ENCODE results near the gene SLIT1.

The SLIT1 gene

DNA sequence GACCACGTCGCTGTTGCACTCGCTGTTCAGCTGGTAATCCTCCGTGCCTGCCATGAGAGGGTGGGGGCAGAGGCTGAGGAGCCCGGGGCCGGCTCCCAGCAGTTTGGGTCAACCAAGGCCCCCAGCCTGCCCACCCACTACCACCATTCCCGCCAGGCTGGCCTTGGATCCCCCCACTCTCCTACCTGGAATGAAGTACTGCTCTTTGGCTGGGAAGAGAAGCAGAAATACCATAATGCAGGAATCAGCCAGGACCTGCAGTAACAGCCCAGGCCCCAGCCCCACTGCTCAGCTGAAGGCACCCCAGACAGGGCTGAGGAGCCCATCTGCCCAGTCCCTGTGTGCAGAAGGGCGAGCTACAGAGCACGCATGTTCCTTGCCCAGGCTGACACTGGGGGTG, 138.0 kb downstream of the SLIT1 start:
- in situ Hi-C loops (cut with HindIII; ENCODE audit: low sequenced_read_pairs), result no loop called here
- TF ChIP-seq, protein P1, sequence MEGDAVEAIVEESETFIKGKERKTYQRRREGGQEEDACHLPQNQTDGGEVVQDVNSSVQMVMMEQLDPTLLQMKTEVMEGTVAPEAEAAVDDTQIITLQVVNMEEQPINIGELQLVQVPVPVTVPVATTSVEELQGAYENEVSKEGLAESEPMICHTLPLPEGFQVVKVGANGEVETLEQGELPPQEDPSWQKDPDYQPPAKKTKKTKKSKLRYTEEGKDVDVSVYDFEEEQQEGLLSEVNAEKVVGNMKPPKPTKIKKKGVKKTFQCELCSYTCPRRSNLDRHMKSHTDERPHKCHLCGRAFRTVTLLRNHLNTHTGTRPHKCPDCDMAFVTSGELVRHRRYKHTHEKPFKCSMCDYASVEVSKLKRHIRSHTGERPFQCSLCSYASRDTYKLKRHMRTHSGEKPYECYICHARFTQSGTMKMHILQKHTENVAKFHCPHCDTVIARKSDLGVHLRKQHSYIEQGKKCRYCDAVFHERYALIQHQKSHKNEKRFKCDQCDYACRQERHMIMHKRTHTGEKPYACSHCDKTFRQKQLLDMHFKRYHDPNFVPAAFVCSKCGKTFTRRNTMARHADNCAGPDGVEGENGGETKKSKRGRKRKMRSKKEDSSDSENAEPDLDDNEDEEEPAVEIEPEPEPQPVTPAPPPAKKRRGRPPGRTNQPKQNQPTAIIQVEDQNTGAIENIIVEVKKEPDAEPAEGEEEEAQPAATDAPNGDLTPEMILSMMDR (IDR thresholded peaks at IDR 0.05; ENCODE audit: low read depth, low read length, missing control alignments), result no peak
- DNase-seq (ENCODE audit: low read depth), result no peak

DNA sequence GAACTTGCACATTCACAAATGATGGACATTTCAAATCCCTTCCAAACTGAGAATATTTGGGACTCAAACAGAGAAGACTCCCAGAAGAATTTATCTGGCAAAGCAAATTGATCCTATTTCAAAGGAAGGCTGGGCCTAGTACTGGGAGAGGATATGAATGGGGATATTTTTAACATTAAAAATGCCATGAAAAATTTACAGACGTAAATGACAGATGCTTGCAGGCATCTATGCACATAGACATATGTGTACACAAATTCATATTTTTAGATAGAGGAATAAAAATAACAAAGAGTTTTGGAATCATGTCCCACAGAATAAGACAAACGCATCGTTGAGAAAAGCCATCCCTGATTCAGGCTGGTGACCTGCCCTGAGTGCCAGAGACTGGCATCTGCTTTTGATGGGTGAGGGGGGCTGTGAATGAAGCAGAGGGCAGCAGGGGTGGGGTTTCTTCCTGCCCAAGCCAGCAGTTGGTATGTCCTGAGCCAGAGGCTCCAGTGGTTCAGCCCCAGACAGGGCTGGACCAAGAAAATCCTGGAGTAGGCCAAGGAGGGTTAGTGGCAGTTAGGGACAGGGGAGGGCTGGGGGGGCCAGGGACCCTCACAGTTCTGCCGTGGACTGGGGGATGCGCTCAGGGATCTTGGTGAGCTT, 138.5 kb downstream of the SLIT1 start:
- H3K4me3 ChIP-seq (ENCODE audit: low read depth, low read length), result no peak overlapping the region
- TF ChIP-seq, protein P1 (IDR thresholded peaks at IDR 0.05; ENCODE audit: low read depth, low read length, missing control alignments), result no peak
- DNase-seq (ENCODE audit: low read depth), result no peak
- in situ Hi-C loops (cut with HindIII; ENCODE audit: low sequenced_read_pairs), result no loop called here

More for the DNA sequence above, 138.0 kb downstream of the SLIT1 start:
- no peak overlapping the region for H3K4me3 ChIP-seq (ENCODE audit: low read depth, low read length)

GRCh38 chr10:97046456-97047082, 139.2 kb downstream of the SLIT1 start:
- DNase-seq (ENCODE audit: low read depth), result no peak
- no peak overlapping the region for H3K4me3 ChIP-seq (ENCODE audit: low read depth, low read length)
- TF ChIP-seq, protein P1 (IDR thresholded peaks at IDR 0.05; ENCODE audit: low read depth, low read length, missing control alignments), result no peak
- in situ Hi-C loops (cut with HindIII; ENCODE audit: low sequenced_read_pairs), result no loop called here

- TF ChIP-seq, protein P1 (IDR thresholded peaks at IDR 0.05; ENCODE audit: low read depth, low read length, missing control alignments), result no peak
- no peak for DNase-seq (ENCODE audit: low read depth)
- in situ Hi-C loops (cut with HindIII; ENCODE audit: low sequenced_read_pairs), result no loop called here
- H3K4me3 ChIP-seq (ENCODE audit: low read depth, low read length), result no peak overlapping the region
These were observed 142.2 kb downstream of the SLIT1 start for GRCh38 chr10:97043563-97043855.

GRCh38 chr10:97042716-97043562, 142.8 kb downstream of the SLIT1 start:
- TF ChIP-seq, protein P1 (IDR thresholded peaks at IDR 0.05; ENCODE audit: low read depth, low read length, missing control alignments), result no peak
- no peak overlapping the region for H3K4me3 ChIP-seq (ENCODE audit: low read depth, low read length)
- in situ Hi-C loops (cut with HindIII; ENCODE audit: low sequenced_read_pairs), result no loop called here
- DNase-seq (ENCODE audit: low read depth), result no peak

DNA sequence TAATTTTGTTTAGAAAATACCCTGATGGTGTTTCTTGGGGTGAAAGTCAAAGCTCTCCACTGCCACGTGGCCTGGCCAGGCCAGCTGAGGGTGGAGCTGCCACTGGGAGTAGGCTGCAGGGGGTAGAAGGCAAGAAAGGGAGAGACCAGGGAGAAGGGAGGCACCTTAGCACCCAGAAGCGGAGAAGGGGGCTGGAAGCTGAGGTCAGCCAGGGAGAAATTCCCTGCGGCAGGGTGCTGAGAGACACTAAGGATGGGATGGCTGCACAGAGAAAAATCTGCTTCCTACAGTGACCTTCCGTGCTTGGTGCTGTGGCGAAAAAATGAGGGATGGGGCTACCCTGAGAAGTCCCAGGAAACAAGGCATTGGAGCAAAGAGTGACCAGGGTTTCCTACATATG, 143.7 kb downstream of the SLIT1 start:
- no peak overlapping the region for H3K4me3 ChIP-seq (ENCODE audit: low read depth, low read length)
- in situ Hi-C loops (cut with HindIII; ENCODE audit: low sequenced_read_pairs), result no loop called here
- TF ChIP-seq, protein P1 (IDR thresholded peaks at IDR 0.05; ENCODE audit: low read depth, low read length, missing control alignments), result no peak
- no peak for DNase-seq (ENCODE audit: low read depth)
